Kidney (tissue), 14 donors: ENCODE results near the gene LTBR. TPM values are rescaled to one million over a fixed set of nuclear protein-coding genes. Genes with fewer than 3 reads are reported as not detected.

ENCODE experiments used
- DNase-seq, 5 donors: peaks; one replicate each; pipeline ENCODE4 v3.0.0-alpha.2; 2013 to 2020
- FAIRE-seq: peaks from 2 replicates; lab custom pipeline; 2012; peaks lifted over from hg19 to GRCh38; lab: Jason Lieb, UNC
- H3K27ac ChIP-seq, 2 donors: one replicate each; pipeline ENCODE4 v1.7.0; 2013; ENCODE audit warnings: low read depth in 2 of 2, low read length in 2 of 2, inconsistent platforms in 1 of 2
- H3K27me3 ChIP-seq: one replicate; pipeline ENCODE4 v1.7.1; 2013; ENCODE audit warnings: low read length, inconsistent platforms; ENCODE audit not compliant: control insufficient read depth, insufficient read depth
- H3K36me3 ChIP-seq, 3 donors: one replicate each; pipeline versions ENCODE4 v1.7.0 to v1.7.1; 2013; ENCODE audit warnings: low read length in 3 of 3, control low read depth in 1 of 3, inconsistent platforms in 1 of 3; ENCODE audit not compliant: insufficient read depth in 3 of 3, control insufficient read depth in 2 of 3
- H3K4me1 ChIP-seq, 3 donors: one replicate each; pipeline versions ENCODE4 v1.7.0 to v1.7.1; 2013; ENCODE audit warnings: low read length in 3 of 3, inconsistent platforms in 1 of 3, low read depth in 1 of 3; ENCODE audit not compliant: control insufficient read depth in 2 of 3, insufficient read depth in 2 of 3
- H3K4me3 ChIP-seq, 3 donors: one replicate each; pipeline versions ENCODE4 v1.7.0 to v1.8.1; 2013; ENCODE audit warnings: low read length in 3 of 3, control low read depth in 1 of 3, inconsistent platforms in 1 of 3
- H3K9ac ChIP-seq, 3 donors: one replicate each; pipeline versions ENCODE4 v1.7.0 to v1.7.1; 2013; ENCODE audit warnings: low read length in 3 of 3, control low read depth in 1 of 3, inconsistent platforms in 1 of 3
- H3K9me3 ChIP-seq, 3 donors: one replicate each; pipeline versions ENCODE4 v1.7.0 to v1.7.1; 2013; ENCODE audit warnings: low read length in 3 of 3, control low read depth in 1 of 3, inconsistent platforms in 1 of 3; ENCODE audit not compliant: control insufficient read depth in 2 of 3, insufficient read depth in 1 of 3
- intact Hi-C: fragments of 100-400 bp; cut with DNase I; formaldehyde crosslinking; loops from one replicate; pipeline ENCODE4 v1.11.1; 2022
- polyA plus RNA-seq: library from polyadenylated mRNA; stranded (reverse); fragments of 350-450 nt; fragmentation: Illumina TruSeq; extraction: RNeasy Lipid Tissue Mini Kit (QIAGEN cat#74804); gene quantifications from one replicate; pipeline ENCODE4 v1.2.3, GENCODE V29; 2014; ENCODE audit warnings: low read depth, low replicate concordance; ENCODE audit not compliant: insufficient read depth
- total RNA-seq: library from RNA; stranded (reverse); fragmentation: NEBNext Ultra II Directional; extraction: Animal tissue kit (Norgen Biotek cat#: 25700); gene quantifications from one replicate; pipeline ENCODE4 v1.2.1, GENCODE V29; 2021
- TF ChIP-seq, protein P1 (sequence below): IDR thresholded peaks from 3 replicates; pipeline ENCODE4 v1.5.1; 2012; ENCODE audit warnings: mild to moderate bottlenecking, moderate library complexity, borderline replicate concordance; ENCODE audit not compliant: insufficient read depth; ENCODE audit errors: extremely low read depth
- donor health status: control.
- donor health status: control.
- donor health status: control.
- donor health status: control.
- donor health status: control.
- donor health status: DM: yes; HTN: yes; CAD: no.
- donor health status: Normal renal cell carcinoma (clear cell type).

The LTBR gene
- total and polyA plus RNA-seq, 2 donors from 2014 or later = 77.8 to 114 TPM

DNA sequence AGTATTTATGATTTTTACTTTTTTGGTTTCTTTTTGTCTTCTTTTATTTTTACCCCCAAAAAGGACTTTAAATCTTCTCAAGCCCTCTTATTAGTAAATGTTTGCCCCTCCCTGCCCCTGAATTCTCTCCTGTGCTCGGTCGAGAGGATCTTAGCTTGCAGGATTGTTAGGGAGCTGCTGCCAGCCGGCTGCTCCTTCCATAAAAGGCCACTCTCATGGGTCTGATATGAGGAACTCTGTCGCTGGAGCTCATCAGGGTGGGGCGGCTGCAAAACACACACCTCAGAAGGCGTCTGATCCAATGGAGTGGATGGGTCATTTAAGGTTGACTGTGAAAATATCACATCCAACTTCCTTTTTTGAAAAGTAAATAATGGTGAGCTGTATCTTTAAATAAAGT, 8.5 kb downstream of the LTBR start:
- H3K9me3 ChIP-seq = no peaks in the 10 kb centered on the region
- no peak for FAIRE-seq
- peak in 1 of 5 donors; percentile 29 for DNase-seq
- intact Hi-C loops = no loop called here
- no peaks in the 10 kb centered on the region for H3K4me1 ChIP-seq
- H3K9ac ChIP-seq = no peak overlapping the region
- no peak overlapping the region for H3K27ac ChIP-seq
- no peak overlapping the region for H3K4me3 ChIP-seq
- peaks cover 0 to 21% (median 14%) of the 10 kb centered on the region in 3 donors for H3K36me3 ChIP-seq
- TF ChIP-seq, protein P1, sequence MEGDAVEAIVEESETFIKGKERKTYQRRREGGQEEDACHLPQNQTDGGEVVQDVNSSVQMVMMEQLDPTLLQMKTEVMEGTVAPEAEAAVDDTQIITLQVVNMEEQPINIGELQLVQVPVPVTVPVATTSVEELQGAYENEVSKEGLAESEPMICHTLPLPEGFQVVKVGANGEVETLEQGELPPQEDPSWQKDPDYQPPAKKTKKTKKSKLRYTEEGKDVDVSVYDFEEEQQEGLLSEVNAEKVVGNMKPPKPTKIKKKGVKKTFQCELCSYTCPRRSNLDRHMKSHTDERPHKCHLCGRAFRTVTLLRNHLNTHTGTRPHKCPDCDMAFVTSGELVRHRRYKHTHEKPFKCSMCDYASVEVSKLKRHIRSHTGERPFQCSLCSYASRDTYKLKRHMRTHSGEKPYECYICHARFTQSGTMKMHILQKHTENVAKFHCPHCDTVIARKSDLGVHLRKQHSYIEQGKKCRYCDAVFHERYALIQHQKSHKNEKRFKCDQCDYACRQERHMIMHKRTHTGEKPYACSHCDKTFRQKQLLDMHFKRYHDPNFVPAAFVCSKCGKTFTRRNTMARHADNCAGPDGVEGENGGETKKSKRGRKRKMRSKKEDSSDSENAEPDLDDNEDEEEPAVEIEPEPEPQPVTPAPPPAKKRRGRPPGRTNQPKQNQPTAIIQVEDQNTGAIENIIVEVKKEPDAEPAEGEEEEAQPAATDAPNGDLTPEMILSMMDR = no peak
- H3K27me3 ChIP-seq = no peaks in the 10 kb centered on the region

DNA sequence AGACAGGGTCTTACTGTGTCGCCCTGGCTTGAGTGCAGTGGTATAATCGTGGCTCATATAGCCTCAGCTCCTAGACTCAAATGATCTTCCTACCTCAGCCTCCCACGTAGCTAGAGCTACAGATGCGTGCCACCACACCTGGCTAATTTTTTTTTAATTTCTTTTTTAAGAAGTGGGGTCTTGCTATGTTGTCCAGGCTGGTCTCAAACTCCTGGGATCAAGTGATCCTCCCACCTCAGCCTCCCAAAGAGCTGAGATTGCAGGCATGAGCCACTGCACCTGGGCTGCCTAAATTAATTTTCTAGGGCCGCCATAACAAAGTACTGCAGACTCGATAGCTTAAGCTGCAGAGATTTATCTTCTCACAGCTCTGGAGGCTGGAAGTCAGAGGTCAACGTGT, 9.1 kb downstream of the LTBR start:
- TF ChIP-seq, protein P1 = no peak
- no peak for DNase-seq
- no peak overlapping the region for H3K9ac ChIP-seq
- H3K36me3 ChIP-seq = peaks cover 0 to 17% (median 10%) of the 10 kb centered on the region in 3 donors
- no peak for FAIRE-seq
- H3K27ac ChIP-seq = no peak overlapping the region
- H3K27me3 ChIP-seq = no peaks in the 10 kb centered on the region
- intact Hi-C loops = no loop called here
- no peaks in the 10 kb centered on the region for H3K4me1 ChIP-seq
- no peaks in the 10 kb centered on the region for H3K9me3 ChIP-seq
- H3K4me3 ChIP-seq = no peak overlapping the region

DNA sequence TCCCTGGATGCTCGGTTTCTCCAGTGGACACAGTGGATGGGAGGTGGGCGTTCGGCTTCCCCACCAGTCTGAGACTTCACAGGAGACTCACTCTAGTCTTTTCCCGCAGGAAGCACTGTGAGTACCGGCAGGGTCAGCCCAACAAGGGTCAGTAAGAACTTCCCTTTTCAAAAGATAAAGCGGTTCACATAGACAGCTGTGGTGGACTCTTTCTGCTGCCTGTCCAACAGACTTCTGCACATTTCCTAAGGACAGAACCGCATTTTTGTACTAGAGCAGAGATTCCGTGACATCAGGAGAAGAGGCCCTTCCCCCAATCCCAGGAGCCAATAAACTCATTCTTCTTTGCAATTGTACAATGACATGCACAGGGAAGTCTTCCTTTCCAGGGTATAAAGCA, 10.4 kb downstream of the LTBR start:
- no peaks in the 10 kb centered on the region for H3K4me1 ChIP-seq
- H3K9me3 ChIP-seq = no peaks in the 10 kb centered on the region
- no peak overlapping the region for H3K9ac ChIP-seq
- no peak for FAIRE-seq
- DNase-seq = no peak
- H3K27ac ChIP-seq = no peak overlapping the region
- H3K4me3 ChIP-seq = no peak overlapping the region
- no peaks in the 10 kb centered on the region for H3K27me3 ChIP-seq
- peaks cover 0 to 9% (median 0%) of the 10 kb centered on the region in 3 donors for H3K36me3 ChIP-seq
- intact Hi-C loops = no loop called here
- TF ChIP-seq, protein P1 = no peak

DNA sequence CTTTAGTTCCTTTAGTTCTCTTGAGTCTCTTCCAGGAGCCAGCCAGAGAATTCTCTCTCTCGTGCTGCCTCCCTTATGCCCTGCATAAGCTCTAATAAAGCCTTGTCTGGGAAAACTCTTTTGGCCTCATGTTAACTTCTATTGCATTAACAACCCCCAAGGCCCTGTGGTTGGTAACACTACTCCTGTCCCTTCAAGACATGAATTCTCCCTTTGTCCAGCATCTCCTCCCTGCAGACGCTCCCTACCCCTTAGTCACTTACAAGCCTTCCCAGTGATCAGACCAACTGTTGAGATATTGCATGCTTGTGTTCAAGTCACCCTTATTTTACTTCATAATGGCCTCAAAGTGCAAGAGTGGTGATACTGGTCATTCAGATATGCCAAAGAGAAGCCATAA, 12.1 kb downstream of the LTBR start:
- intact Hi-C loops = no loop called here
- Histone ChIP-seq H3K27ac (no peak overlapping the region), H3K9ac (no peak overlapping the region), H3K9me3 (no peaks in the 10 kb centered on the region), H3K4me1 (no peaks in the 10 kb centered on the region), H3K27me3 (no peaks in the 10 kb centered on the region), H3K4me3 (no peak overlapping the region), H3K36me3 (peaks cover 0 to 8% (median 0%) of the 10 kb centered on the region in 3 donors)
- TF ChIP-seq, protein P1 = no peak
- FAIRE-seq = no peak
- no peak for DNase-seq
